CD4-positive, alpha-beta T cell treated with Interleukin-2 at 100 ng/mL for 4 hours (primary cell): Measurements from ENCODE around the gene PRDX4.
"Not testable (repeated sequence)": the region's sequence is repeated elsewhere in the genome, so short reads cannot be mapped to it uniquely, and the experiment has no call there.

ENCODE experiments used
- DNase-seq: peaks from one replicate; pipeline ENCODE4 v3.0.0-alpha.2; 2020; ENCODE audit warnings: low spot score

PRDX4 gene

GRCh38 chrX:23667239-23668177, at the start of gene PRDX4:
PRDX4 (plus strand) TSS chrX:23667493; CDS start chrX:23667571, 78 bp downstream.
- DNase-seq: peak; percentile 71

GRCh38 chrX:23621621-23622265, 45.5 kb upstream of the PRDX4 start:
- no peak for DNase-seq

GRCh38 chrX:23623797-23624196, 43.5 kb upstream of the PRDX4 start:
- no peak for DNase-seq

- no peak for DNase-seq
Observed at GRCh38 chrX:23626651-23627050, 40.6 kb upstream of the PRDX4 start.

GRCh38 chrX:23628131-23628530, 39.2 kb upstream of the PRDX4 start:
- DNase-seq: no peak

- DNase-seq: no peak
Observed at GRCh38 chrX:23631136-23631535, 36.2 kb upstream of the PRDX4 start.

- DNase-seq: no peak
Observed at GRCh38 chrX:23633834-23634580, 33.3 kb upstream of the PRDX4 start.

- DNase-seq: no peak
Observed at GRCh38 chrX:23637187-23637586, 30.1 kb upstream of the PRDX4 start.

- no peak for DNase-seq
Observed at GRCh38 chrX:23643020-23643419, 24.3 kb upstream of the PRDX4 start.

- DNase-seq: no peak
Observed at GRCh38 chrX:23644744-23645143, 22.5 kb upstream of the PRDX4 start.

- DNase-seq: no peak
Observed at GRCh38 chrX:23656091-23656490, 11.2 kb upstream of the PRDX4 start.

- no peak for DNase-seq
Observed at GRCh38 chrX:23656684-23657083, 10.6 kb upstream of the PRDX4 start.

- DNase-seq: no peak
Observed at GRCh38 chrX:23659339-23659738, 8.0 kb upstream of the PRDX4 start.

- not testable (repeated sequence) for DNase-seq
Observed at GRCh38 chrX:23660083-23660765, 7.1 kb upstream of the PRDX4 start.

- no peak for DNase-seq
Observed at GRCh38 chrX:23660766-23661132, 6.5 kb upstream of the PRDX4 start.

- no peak for DNase-seq
Observed at GRCh38 chrX:23661671-23662070, 5.6 kb upstream of the PRDX4 start.

GRCh38 chrX:23662187-23662586, 5.1 kb upstream of the PRDX4 start:
- DNase-seq: peak; percentile 48

GRCh38 chrX:23662853-23663252, 4.4 kb upstream of the PRDX4 start:
- peak; percentile 6 for DNase-seq

GRCh38 chrX:23664496-23664895, 2.8 kb upstream of the PRDX4 start:
- DNase-seq: no peak

- DNase-seq: no peak
Observed at GRCh38 chrX:23666282-23666681, 1.0 kb upstream of the PRDX4 start.

GRCh38 chrX:23668335-23668734, 1.0 kb downstream of the PRDX4 start:
- no peak for DNase-seq

- DNase-seq: no peak
Observed at GRCh38 chrX:23670528-23670927, 3.2 kb downstream of the PRDX4 start.
